GM11168 (cell line): Measurements from ENCODE around the gene GAS2L1.

Experiments
- in situ Hi-C: fragments of 300-500 bp; cut with MboI; formaldehyde crosslinking; loops from one replicate; pipeline ENCODE4 v1.12.0; 2022; ENCODE audit warnings: low sequenced_read_pairs; ENCODE audit not compliant: unreplicated experiment

Gene GAS2L1

GRCh38 chr22:29306175-29306834 is at the start of gene GAS2L1:
Gene GAS2L1 (plus strand): TSS chr22:29306650. CDS start chr22:29308106, 1,456 bp downstream.
- in situ Hi-C loops = no loop called here

DNA sequence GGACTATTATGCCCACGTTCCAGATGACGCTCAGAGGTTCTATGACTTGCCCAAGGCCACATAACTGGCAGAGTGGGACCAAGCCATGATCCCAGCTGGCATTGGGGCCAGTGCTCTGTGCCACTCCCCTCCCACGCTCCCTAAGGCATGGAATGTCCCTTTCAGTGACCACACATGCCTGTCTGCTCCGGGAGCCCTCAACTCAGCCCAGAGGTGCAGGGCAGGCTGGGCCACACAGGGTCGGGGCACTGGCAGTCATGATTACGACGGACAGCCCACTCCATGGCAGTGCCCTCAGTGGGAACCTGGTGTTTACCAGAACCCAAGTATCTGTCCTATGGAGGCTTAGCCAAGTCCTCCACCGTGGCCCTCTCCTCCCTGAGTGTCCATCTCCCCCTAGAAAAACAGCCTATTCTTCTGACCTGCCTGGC is 48.7 kb upstream of the GAS2L1 start:
- in situ Hi-C loops = no loop called here

- in situ Hi-C loops = no loop called here
Observed at GRCh38 chr22:29258407-29259252, 47.8 kb upstream of the GAS2L1 start.

GRCh38 chr22:29259253-29259899 is 47.1 kb upstream of the GAS2L1 start:
- in situ Hi-C loops = no loop called here

DNA sequence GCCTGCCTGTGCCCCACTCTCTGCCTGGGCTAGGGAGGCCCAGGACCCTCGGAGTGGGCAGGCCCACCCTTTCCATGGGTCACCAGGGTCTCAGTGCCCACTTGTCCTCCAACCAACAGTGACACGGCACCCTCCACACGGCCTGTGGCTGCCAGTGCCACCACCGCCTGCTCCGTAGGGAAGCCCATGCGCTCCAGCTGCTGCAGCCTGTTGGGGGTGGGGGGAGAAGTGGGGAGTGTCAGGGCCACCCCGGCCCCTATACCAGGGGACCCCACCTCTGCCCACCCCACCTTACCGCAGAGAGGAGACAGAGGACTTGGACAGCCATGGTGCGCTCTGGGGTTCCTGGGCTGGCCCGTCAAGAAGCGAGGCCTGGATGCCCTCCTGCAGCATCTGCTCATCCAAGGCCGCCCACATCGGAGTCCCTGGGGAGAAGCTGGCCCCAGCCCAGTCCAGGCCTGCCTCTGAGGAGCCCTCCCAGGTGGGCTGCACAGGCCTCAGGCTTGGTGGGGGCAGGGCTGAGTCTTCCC is 46.4 kb upstream of the GAS2L1 start:
- in situ Hi-C loops = no loop called here

DNA sequence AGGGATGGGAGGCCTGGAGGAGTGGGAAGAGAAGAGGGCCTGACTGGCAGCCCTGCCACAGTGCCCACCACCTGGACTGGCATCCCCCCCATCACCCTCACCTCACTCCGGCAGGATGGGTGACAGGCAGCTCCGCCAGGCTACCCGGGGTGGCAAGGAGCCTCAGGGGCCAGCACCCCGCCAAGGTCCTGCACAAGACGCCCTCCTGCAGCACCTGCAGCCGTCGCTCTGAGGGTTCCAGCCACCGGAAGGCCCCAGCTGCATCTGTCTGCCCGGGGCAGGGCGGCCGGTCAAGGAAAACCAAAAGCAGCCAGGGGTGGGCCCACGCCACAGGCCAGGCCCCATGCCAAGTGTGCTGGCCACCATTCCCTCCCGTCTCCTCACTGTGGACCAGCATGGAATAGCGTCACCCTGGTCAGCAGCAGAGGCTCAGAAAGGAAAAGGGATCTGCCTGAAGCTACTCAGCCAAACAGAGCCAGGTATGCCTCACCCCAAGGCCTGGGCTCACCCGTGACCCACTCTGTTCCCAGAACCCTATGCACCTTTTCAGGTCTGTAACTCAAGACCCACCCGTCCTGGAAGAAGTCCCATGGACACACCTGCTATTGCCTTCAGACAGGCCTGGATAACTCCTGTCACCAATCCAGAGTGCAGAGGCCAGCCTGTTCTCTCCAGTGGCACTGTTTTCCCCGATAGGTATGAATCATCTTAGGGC is 45.7 kb upstream of the GAS2L1 start:
- in situ Hi-C loops = no loop called here

- in situ Hi-C loops = no loop called here
Observed at GRCh38 chr22:29263791-29264276, 42.6 kb upstream of the GAS2L1 start.

- in situ Hi-C loops = no loop called here
Observed at GRCh38 chr22:29265305-29265704, 41.1 kb upstream of the GAS2L1 start.

DNA sequence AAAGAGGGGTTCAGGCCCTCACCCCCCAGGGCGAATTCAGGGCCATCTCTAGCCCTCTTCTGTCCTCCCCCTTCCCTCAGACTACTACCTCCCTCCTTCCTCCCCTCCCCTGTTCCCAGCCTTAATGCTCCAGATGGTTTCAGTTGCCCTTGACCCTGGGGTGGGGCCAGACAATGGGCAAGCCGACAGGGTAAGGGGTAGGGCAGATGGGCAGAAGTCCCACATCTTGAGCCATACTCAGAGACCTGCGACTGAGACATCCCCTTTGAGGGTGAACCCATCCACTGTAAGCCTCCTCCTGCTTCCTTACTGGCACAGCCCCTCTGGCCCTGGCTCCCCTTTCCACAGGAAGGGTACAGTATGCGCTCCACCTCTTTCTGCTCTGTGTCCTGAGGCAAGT is 40.5 kb upstream of the GAS2L1 start:
- in situ Hi-C loops = no loop called here

- in situ Hi-C loops = no loop called here
Observed at GRCh38 chr22:29266564-29267461, 39.6 kb upstream of the GAS2L1 start.

- in situ Hi-C loops = no loop called here
Observed at GRCh38 chr22:29267462-29267857, 39.0 kb upstream of the GAS2L1 start.

DNA sequence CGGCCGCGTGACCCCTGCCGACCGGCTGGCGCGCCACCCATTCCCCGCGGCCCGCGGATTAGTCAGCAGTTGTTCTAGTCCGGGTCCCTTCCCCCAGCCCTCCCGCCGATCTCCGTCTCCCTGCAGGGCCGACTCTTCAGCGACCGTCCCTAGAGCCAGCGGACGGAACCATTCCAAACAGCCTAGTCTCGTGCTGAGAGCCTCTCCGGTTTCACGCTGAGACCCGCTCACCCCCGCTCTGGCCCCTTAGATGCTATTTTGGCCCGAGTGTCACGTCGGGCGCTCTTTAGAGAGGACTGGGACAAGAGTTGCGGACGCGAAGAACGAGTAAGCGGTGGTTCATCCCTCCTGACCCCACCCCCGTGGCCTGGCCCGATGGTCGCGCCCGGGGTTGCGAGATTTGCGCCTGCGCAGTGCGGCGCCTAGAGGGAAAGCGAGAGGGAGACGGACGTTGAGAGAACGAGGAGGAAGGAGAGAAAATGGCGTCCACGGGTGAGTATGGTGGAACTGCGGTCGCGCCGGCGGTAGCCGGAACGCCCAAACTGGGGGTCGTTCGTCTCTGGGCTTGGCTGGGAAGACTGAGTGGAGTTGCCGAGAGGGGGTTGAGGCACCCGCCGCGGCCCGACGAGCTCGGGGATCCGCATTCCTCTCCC is 38.5 kb upstream of the GAS2L1 start, which contains the start of the genes EWSR1 and RHBDD3:
EWSR1 (plus strand) TSS at position 411 of the 653 bp plus-strand sequence; CDS start at position 480, 69 bp downstream.
RHBDD3 (minus strand) TSS at position 124 of the 653 bp plus-strand sequence. CDS start 2,355 bp downstream, outside the sequence.
- in situ Hi-C loops = no loop called here

DNA sequence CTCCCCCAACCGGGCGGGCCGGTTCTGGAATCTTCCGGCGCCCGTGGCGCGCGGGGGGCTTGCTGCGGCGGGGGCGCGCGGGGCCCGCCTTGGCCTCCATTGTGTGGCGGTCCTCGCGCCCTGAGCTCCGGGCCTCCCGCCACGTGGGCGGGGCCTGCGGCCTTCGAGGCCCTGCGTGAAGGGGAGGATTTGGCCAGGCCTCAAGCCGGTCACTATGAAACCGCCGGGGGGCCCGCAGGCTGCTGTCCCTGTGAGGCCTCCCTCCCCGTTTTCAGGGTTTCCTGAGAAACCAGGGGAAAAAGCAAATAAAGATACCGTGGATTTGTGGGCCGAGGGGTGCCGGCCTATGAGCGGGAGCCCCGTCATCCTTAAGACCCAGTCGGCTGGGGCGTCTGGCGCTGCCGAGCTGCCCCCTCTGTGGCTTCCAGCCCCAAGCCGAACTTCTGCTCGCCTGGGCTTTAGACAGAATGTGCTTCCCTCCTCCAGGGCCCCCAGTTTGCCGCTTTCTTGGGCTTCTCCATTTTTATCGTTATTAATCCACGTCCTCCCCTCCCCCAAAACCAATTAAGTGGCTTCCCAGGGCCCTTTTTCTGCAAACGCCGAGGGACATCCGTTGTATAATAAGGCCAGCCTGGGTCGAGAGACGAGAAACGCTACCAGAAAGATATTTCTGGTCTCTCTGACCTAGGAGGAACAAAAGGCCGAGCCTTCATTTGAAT is 37.8 kb upstream of the GAS2L1 start:
- in situ Hi-C loops = no loop called here

- in situ Hi-C loops = no loop called here
Observed at GRCh38 chr22:29269230-29269604, 37.2 kb upstream of the GAS2L1 start.

DNA sequence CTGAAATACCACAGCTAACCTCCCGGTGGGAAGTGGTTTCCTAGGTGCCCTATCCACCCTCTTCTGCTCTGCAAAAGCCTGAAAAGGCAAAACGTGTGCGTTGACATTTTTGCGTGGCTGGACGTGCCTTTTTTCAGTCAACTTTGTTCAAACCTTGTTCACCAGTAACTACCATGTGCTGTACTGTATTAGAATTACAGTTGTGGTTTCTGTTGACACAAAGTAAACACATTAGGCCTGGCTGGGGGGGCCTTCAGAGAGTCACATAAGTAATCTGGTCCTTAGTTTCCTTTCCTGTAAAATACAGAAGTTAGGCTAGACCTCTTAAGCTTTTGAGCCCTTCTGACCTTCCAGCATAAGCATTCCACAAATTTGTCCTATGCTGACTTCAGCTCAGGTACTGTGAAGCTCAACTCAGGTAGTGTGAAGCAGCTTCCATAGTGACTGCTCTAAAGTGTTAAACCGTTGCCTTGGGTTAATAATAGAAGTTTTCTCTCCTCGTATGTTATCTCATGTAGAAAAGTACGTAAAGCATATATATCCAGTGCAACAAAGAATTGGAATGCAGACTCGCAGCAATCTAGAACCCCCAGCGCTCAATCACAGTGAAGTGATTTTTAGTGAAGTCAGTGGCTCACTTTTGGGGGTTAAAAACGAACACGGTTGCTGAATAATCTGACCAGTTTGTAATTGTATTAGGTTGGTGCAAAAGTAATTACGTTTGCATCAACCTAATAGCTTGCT is 36.5 kb upstream of the GAS2L1 start:
- in situ Hi-C loops = no loop called here

- in situ Hi-C loops = no loop called here
Observed at GRCh38 chr22:29270475-29271271, 35.8 kb upstream of the GAS2L1 start.
